ENCODE results near the gene FCN2. TPM values are rescaled to one million over a fixed set of nuclear protein-coding genes. Genes with fewer than 3 reads are reported as not detected.

Gene FCN2
- polyA plus RNA-seq, 1 of the 3 experiments (the other 2 are of a cell fraction), result not detected

GRCh38 chr9:134885001-134885678 lies 4.5 kb downstream of the FCN2 start:
- Histone ChIP-seq H3K9me3 (no peaks in the 10 kb centered on the region), H4K20me1 (ENCODE audit: insufficient read depth) (no peaks in the 10 kb centered on the region), H3K4me2 (no peak overlapping the region), H3K4me3 (ENCODE audit: low read depth in 2 of 2, low read length in 1 of 2) (no peak overlapping the region), H3K9me2 (no peaks in the 10 kb centered on the region), H3F3A (replicated peaks; ENCODE audit: insufficient read depth) (no peaks in the 10 kb centered on the region), H3K79me2 (ENCODE audit: insufficient read depth) (no peaks in the 10 kb centered on the region), H3K27ac (ENCODE audit: low read depth in 2 of 2, low read length in 1 of 2) (no peak overlapping the region), H3K36me3 (replicated peaks in 1 of 2; ENCODE audit: control insufficient read depth in 1 of 2, insufficient read depth in 2 of 2, low read length in 1 of 2) (no peaks in the 10 kb centered on the region), H3K4me1 (ENCODE audit: control insufficient read depth in 1 of 2, insufficient read depth in 2 of 2, low read depth in 1 of 2, low read length in 1 of 2) (no peaks in the 10 kb centered on the region), H3K27me3 (ENCODE audit: insufficient read depth) (peaks cover 7% of the 10 kb centered on the region; the same call in 1 of the 2 replicates), H2AFZ (ENCODE audit: low read depth) (no peak overlapping the region), H3K9ac (no peak overlapping the region)
- POLR2A ChIA-PET, result no interaction called here
- WGBS (ENCODE audit: low lambda C conversion rate), result 70% methylated on average over 4 of the region's 22 CpGs
- no peak for DNase-seq
- CTCF ChIA-PET, result no interaction called here
- no peak for TF ChIP-seq PBX3 (IDR thresholded peaks at IDR 0.05)

GRCh38 chr9:134885679-134886412 lies 5.2 kb downstream of the FCN2 start:
- Histone ChIP-seq H3K36me3 (replicated peaks in 1 of 2; ENCODE audit: control insufficient read depth in 1 of 2, insufficient read depth in 2 of 2, low read length in 1 of 2) (no peaks in the 10 kb centered on the region), H3K9ac (no peak overlapping the region), H3K4me1 (ENCODE audit: control insufficient read depth in 1 of 2, insufficient read depth in 2 of 2, low read depth in 1 of 2, low read length in 1 of 2) (no peaks in the 10 kb centered on the region), H4K20me1 (ENCODE audit: insufficient read depth) (no peaks in the 10 kb centered on the region), H3K9me3 (no peaks in the 10 kb centered on the region), H3K27ac (ENCODE audit: low read depth in 2 of 2, low read length in 1 of 2) (no peak overlapping the region), H3K4me2 (no peak overlapping the region), H3K4me3 (ENCODE audit: low read depth in 2 of 2, low read length in 1 of 2) (no peak overlapping the region), H3K79me2 (ENCODE audit: insufficient read depth) (no peaks in the 10 kb centered on the region), H3K27me3 (ENCODE audit: insufficient read depth) (peaks cover 7% of the 10 kb centered on the region; the same call in 1 of the 2 replicates), H2AFZ (ENCODE audit: low read depth) (no peak overlapping the region), H3F3A (replicated peaks; ENCODE audit: insufficient read depth) (no peaks in the 10 kb centered on the region), H3K9me2 (no peaks in the 10 kb centered on the region)
- CTCF ChIA-PET, result no interaction called here
- DNase-seq, result no peak
- POLR2A ChIA-PET, result no interaction called here
- WGBS (ENCODE audit: low lambda C conversion rate), result 85% methylated on average over 3 of the region's 24 CpGs
- TF ChIP-seq JUND (IDR thresholded peaks at IDR 0.05) (no peak), EP300 (IDR thresholded peaks at IDR 0.05; ENCODE audit: borderline replicate concordance in 1 of 2, low read depth in 1 of 2, low read length in 1 of 2) (no peak), REST (IDR thresholded peaks at IDR 0.05; ENCODE audit: low read depth, low read length) (no peak), NRF1 (IDR thresholded peaks at IDR 0.05; ENCODE audit: low read depth, low read length) (no peak), GABPA (IDR thresholded peaks at IDR 0.05; ENCODE audit: low read depth) (no peak), MAX (IDR thresholded peaks at IDR 0.05; ENCODE audit: low read depth) (no peak), USF2 (IDR thresholded peaks at IDR 0.05; ENCODE audit: borderline replicate concordance, low read depth, low read length) (no peak), GATA2 (CRISPR knock-in tag; IDR thresholded peaks at IDR 0.05) (no peak), RAD21 (IDR thresholded peaks at IDR 0.05; ENCODE audit: low read length) (no peak), SMC3 (IDR thresholded peaks at IDR 0.05; ENCODE audit: low read depth, low read length) (no peak), TAF1 (IDR thresholded peaks at IDR 0.05; ENCODE audit: borderline replicate concordance, low read depth, low read length) (no peak), FOXJ3 (CRISPR knock-in tag; IDR thresholded peaks at IDR 0.05) (no peak), USF1 (IDR thresholded peaks at IDR 0.05; ENCODE audit: borderline replicate concordance, low read depth) (no peak), NFIC (IDR thresholded peaks at IDR 0.05; ENCODE audit: borderline replicate concordance) (no peak), ZBTB33 (IDR thresholded peaks at IDR 0.05; ENCODE audit: borderline replicate concordance, low read depth) (no peak), ELF1 (IDR thresholded peaks at IDR 0.05) (no peak), TCF12 (IDR thresholded peaks at IDR 0.05) (no peak)
